Renal cortical epithelial cell (primary cell): ENCODE results near the gene ABHD12. TPM values are rescaled to one million over a fixed set of nuclear protein-coding genes. Genes with fewer than 3 reads are reported as not detected.
"Not testable (repeated sequence)": the region's sequence is repeated elsewhere in the genome, so short reads cannot be mapped to it uniquely, and the experiment has no call there.

Experiments used
- DNase-seq: peaks from one replicate; pipeline ENCODE4 v3.0.0-alpha.2; 2011; ENCODE audit warnings: low read depth
- total RNA-seq: library from RNA; depleted of rRNA; stranded (reverse); fragments of >200 nt; gene quantifications from 2 replicates; pipeline ENCODE4 v1.2.3, GENCODE V29; 2014

Gene ABHD12
- total RNA-seq, 1 donor from 2014 or later = 68.7 TPM

DNA sequence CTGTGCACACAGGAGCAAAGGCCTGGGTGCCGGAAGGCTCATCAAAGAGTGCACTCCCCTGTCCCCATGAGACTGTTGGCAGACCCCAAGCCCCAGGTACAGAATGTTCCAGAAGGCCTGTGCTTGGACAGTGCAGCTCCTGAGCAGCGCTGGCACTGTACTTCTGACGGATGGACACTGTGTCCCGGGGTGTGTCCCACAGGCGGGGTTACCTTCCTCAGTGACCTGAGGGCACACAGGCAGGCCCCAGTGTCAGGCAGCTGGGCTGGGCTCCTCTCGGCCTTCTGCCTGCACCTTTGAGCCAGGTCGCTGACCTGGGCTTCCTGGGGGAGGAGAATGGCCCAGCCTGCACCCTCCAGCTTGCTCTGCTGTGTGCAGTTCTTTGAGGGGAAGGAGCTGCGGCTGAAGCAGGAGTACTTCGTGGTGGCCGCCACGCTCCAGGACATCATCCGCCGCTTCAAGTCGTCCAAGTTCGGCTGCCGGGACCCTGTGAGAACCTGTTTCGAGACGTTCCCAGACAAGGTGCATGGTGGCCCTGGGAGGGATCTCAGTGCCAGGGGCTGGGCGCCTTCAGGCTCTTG lies 112.6 kb downstream of the ABHD12 start:
- no peak for DNase-seq

DNA sequence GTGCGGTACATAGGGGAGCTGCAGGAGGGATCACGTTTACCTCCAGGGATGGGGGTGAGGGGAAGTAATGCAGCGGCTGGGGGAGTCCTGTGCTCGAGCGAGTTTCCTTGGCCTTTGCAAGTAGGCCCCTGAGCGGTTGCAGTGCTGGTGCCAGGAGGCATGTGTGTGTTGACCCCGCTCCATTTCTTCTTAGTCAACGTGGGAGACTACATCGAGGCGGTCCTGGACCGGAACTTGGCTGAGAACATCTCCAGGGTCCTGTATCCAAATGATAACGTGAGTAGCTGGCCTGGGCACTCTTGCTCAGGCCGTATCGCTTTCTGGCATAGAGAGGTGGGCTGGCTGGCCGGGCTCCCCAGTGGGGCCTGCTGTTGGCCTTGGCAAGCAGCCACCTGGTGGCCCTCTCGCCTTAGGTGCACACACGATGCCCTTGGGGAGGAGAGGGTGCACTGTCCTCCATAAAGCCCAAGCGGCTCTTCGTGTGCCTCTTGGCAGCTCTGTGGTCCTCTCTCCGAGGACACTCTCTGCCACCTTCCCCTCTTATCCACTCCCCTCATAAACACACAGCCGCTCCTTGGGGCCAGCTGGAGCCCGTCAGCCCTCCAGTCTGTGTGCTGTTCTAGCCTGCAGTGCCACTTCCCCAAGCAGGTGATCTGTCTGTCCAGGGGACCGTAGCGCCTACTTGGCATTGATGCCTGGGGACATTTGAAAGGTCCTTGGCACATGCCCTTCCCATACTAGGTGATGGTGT lies 113.4 kb downstream of the ABHD12 start:
- DNase-seq = no peak

DNA sequence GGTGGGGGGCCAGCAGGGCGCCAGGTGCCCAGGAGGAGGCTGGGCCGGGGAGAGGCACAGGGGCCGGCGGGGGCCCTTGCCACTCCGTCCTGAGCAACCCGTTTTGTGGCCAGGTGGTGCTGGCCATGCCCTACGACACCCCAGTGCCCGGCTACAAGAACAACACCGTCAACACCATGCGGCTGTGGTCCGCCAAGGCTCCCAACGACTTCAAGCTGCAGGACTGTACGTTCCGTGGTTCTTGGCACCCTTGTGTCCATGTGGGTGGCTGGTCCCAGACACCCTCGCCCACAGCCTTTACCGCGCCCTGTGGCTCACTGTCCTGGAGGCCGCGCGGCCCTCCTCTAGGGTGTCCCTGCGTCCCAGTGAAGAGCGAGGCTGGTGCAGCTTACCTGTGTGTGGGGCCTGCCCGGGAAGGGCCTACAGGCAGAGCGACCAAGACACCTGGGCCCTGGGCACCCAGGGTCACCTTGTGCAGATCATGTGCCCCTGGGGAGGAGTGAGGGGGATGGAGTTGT lies 114.0 kb downstream of the ABHD12 start:
- no peak for DNase-seq

DNA sequence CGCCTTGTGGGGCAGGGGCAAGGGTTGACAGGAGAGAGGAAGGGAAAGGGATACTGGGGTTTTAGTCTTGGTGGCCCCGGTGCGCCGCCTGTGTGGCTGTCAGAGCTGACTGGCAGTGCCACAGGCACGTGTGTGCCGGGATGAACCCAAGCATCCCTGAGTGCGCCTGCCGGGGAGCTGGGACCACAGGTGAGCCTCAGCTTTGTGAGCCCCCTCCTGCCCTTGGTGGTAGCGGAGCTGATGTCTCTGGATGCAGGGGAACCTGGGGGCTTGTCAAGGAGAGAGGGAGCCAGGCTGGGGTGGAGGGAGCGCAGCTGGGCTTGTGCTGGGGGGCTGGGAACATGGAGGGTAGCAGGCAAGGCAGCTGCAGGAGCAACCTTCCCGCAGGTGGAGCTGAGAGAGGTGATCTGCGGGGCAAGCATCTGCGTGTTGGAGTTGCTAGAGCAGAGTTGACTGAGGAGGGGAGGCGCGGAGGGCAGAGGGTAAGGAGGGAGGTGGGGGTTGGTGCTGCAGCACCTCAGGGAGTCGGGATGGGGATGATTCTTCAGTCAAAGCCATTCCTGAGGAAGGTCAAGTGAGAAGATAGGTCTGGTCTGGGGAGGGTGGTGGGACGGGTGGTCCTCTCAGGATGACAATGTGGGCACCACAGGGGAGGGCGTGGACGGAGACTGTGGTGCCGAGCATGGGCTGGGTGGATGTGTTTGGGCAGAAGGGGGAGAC lies 114.7 kb downstream of the ABHD12 start:
- no peak for DNase-seq

DNA sequence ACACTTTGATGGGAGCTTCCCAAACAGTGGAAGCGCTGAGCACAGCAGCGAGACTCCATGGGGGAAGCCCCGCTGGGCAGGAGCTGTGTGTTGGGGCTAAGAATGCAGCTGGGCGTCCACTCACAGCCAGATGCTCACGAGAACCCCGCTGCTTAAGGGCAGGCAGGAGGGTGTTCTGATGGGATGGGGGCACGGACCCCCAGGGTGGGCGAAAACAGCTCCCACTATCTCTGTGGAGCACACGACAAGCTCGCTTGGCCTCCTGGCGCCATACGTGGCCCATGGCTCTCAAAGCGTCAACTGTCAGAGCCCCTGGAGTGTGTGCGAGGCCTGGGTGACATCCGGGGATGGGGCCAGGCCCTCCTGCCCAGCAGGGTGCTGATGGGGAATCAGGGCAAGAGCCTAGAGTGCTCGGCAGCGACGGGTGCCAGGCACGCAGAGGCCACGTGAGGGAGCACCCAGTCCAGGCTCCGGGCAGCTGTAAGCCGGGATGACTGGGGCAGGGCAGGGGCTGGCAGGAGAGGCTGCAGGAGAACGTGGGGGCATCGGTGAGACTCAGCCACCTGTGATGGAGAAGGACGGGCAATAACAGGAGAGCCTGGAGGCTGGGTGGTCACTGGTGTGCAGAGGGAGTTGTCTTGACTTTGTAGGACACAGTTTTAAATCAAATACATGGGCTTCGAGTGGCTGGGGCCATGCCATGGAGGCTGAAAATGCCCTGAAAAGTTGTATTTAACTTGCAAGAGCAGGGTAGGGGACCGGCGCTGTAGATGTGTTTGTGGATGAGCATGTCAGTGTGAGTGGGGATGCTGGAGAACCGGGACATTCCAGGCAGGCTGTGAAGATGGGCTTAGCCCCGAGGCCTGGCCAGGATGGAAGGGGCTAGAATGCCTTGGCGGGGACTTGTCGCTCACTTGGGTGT lies 115.5 kb downstream of the ABHD12 start:
- no peak for DNase-seq

DNA sequence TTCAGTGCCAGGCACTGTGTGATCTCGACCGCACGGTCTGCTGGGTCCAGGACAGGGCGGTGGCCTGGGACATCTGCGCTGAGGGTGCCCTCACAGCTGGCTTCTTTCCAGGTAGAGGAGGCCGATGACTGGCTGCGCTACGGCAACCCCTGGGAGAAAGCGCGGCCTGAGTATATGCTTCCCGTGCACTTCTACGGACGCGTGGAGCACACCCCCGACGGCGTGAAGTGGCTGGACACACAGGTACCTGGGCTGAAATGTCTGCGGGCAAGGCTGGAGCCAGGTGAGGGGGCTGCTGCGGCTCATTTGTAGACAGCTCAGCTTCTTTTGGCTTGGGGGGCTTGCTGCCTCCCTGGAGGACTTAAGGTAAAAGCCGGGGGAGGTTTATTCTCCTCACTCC lies 116.2 kb downstream of the ABHD12 start:
- no peak for DNase-seq

GRCh38 chr20:25273541-25274358 lies 116.9 kb downstream of the ABHD12 start:
- DNase-seq = no peak

- DNase-seq = no peak
Measured at GRCh38 chr20:25273046-25273445, 117.6 kb downstream of the ABHD12 start.

GRCh38 chr20:25272223-25273000 lies 118.2 kb downstream of the ABHD12 start:
- DNase-seq = no peak

DNA sequence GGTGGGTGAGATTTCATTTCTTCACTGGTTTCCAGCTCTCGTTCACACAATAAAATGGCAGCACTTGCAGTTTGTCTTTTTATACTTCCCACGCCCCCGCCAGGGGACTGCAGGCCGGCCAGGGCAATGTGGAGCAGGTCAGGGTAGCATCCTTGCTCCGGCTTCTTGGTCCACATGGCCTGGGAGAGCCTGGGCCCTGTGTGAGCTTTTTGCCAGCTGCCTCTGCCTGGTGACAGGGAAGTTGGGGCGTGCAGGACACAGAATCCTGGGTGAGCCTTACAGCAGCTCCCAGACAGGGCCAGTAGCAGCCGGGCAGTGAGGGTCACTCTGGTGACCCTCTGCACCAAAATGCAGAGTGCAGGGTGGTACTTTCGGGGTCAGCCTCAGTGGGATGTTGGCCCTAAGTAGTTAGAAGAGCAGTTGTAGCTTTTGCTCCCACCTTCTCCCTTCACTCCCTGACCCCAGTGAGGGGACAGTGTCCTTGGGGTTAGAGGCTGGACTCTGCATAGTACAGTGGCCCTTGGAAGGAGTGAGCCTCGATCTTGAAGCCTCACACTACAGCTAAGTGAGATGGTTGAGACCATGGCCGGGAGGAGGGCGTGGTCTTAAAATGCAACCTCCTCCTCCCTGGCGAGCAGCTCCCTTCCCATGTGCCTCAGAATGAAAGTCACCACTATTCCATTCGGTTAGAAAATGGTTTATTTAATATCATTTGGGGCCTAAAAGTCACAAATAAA lies 119.0 kb downstream of the ABHD12 start:
- no peak for DNase-seq

DNA sequence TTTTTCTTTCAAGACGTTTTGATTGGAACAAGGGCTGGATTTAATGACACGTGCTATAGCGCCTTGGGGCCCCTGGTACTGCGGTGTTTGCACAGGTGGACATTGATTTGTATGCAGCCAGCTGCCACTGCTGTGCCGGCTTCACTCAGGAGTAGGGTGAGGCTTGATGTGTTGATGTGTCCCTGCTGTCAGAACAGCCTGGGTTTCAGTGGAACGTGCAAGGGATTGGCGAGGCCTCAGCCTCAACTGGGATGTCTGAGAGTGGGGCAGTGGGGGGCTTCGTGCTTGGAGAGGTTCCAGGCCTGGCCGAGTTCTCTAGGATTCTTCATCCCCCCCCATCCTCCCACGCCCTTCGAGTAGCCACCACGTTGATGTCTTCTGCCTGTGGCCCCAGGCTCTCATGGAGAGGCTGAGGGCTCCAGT lies 119.8 kb downstream of the ABHD12 start:
- no peak for DNase-seq

- no peak for DNase-seq
Measured at GRCh38 chr20:25269833-25270170, 120.8 kb downstream of the ABHD12 start.

GRCh38 chr20:25269057-25269832 lies 121.4 kb downstream of the ABHD12 start:
- no peak for DNase-seq

DNA sequence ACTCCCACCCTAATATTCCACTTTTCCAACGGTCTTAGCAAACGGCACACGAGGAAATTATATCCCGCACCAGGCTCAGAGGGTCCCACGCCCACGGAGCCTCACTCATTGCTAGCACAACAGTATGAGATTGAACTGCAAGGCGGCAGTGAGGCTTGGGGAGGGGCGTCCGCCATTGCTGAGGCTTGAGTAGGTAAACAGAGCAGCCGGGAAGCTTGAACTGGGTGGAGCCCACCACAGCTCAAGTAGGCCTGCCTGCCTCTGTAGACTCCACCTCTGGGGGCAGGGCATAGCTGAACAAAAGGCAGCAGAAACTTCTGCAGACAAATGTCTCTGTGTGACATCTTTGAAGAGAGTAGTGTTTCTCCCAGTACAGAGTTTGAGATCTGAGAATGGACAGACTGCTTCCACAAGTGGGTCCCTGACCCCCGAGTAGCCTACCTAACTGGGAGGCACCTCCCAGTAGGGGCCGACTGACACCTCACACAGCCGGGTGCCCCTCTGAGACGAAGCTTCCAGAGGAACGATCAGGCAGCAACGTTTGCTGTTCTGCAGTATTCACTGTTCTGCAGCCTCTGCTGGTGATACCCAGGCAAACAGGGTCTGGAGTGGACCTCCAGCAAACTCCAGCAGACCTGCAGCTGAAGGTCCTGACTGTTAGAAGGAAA lies 129.7 kb downstream of the ABHD12 start:
- not testable (repeated sequence) for DNase-seq

GRCh38 chr20:25259788-25260254 lies 130.8 kb downstream of the ABHD12 start:
- DNase-seq = no peak

DNA sequence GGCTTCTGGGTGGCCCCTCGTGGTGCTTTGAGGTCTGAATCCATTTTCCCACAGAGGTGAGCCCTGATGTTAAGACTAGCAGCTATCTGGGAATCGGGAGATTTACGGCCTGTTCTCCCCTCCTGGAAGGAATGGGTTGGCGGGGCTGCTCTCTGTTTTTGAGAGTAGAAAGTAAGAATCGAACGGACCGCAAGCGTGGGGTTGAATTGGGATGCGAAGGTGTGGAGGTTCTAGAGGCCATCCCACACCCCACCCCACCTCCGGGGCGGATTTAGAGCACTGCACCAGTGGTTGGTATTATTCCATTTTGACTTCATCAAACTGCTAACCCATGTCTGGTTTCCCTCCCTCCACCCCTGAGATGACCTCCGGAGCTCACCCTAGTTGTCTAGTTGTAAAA lies 131.3 kb downstream of the ABHD12 start:
- DNase-seq = no peak

GRCh38 chr20:25258828-25259227 lies 131.8 kb downstream of the ABHD12 start:
- DNase-seq = no peak

GRCh38 chr20:25258476-25258805 lies 132.2 kb downstream of the ABHD12 start:
- no peak for DNase-seq
